22Rv1 (cell line): ENCODE measurements around the gene TWIST2.

Experiments
- H3K27ac ChIP-seq: fragments of 450-650 bp; 2 replicates; pipeline ENCODE4 v1.5.1; 2017
- CTCF ChIP-seq: fragments of 450-650 bp; IDR thresholded peaks from 2 replicates; pipeline ENCODE4 v1.5.1; 2017; ENCODE audit warnings: mild to moderate bottlenecking
- ZFX ChIP-seq: fragments of 450-650 bp; IDR thresholded peaks from 2 replicates; pipeline ENCODE4 v1.6.1; 2017; ENCODE audit warnings: antibody characterized with exemption, borderline replicate concordance

The TWIST2 gene

DNA sequence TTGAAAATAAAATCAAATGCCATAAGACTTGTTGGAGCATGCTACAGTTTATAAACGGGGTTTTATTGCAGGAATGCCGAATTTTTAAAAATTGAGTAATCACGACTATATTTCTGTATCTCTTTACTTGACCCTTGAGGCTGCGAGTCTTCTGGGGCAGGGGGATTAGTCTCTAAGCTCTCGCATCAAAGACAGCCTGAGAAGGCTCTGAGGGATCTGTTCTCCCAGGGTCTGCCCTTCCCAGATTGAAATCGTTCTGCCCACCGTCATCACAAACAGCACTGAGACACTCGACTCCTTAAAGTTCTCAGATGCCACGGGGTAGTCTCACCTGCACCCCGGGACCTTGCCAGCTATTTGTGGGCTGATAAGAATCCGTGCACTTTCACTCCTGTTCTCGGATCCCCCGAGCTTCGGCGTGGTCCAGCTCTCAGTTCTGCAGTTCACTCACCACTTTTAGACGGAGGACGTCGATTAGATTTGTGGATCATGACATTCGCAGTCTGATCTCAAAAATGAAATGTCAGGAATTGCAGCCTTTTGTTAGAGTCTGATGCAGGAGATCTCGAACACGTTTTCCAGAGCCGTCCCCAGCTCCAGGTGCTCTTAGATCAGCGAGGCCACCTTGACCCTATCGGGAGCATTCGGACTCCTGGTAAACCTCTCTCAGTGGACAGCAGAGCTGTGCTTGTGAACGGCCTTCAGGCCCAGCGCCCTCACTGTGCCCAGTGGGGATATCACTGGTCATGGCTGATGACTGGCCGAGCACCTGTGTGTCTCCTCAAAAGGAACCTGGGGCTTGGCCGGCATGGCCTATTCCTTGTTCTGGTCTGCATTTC is 43.0 kb downstream of the TWIST2 start:
- TF ChIP-seq CTCF (no peak), ZFX (no peak)
- no peak overlapping the region for H3K27ac ChIP-seq

DNA sequence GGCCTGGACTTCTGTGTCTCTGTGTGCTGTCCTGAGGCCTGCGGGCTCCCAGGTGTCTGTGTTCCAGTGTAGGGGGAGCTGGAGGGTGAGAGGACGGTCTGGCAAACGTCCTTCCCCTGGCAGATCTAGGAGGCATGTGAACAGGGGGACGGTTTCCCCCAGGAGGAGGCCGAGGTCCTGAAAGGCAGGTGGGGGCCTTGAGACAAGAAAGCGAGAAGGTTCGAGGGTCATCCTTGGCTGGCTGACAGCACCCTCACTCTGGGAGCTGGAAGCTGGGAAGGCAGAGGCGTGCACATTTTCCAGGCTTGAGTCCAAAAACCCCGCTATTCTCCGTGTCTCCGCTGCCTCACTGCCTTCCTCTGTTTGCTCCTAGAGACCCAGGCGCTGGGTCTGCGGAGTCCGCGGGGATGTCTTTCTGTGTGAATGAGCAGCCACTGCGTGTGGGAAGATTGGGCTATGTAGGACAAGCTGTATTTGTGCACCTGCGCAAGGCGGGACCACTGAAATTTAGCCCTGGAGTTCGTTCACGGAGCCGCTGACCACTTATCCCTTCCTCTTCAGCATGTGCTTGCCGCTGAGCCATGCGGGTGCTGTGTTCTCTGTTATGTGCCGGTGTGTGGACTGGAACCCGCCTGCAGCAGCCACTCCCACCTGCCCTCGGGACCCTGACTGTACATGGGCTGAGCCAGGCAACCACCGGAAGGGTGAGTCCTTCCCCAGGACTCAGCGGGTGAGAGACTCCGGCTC is 43.7 kb downstream of the TWIST2 start:
- TF ChIP-seq ZFX: no peak
- TF ChIP-seq CTCF: no peak
- H3K27ac ChIP-seq: no peak overlapping the region

DNA sequence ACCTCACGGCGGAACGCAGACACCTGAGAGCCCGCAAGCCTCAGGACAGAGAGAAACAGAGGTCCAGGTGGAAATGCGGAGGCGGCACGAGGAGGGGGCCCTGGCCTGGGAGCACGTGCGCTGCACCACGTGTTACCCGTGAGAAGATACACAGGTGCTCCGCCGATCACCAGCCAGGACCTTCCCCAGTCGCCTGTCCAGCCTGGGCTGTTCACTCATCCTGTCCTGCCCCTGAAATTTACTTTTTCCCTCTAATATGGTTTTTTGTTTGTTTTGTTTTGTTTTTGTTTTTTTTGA is 44.3 kb downstream of the TWIST2 start:
- H3K27ac ChIP-seq: no peak overlapping the region
- TF ChIP-seq ZFX (no peak), CTCF (no peak)

- TF ChIP-seq CTCF: no peak
- H3K27ac ChIP-seq: no peak overlapping the region
These were observed 44.9 kb downstream of the TWIST2 start for GRCh38 chr2:238892796-238893195.

- TF ChIP-seq CTCF: no peak
- no peak for TF ChIP-seq ZFX
- no peak overlapping the region for H3K27ac ChIP-seq
These were observed 45.6 kb downstream of the TWIST2 start for GRCh38 chr2:238893349-238894000.

DNA sequence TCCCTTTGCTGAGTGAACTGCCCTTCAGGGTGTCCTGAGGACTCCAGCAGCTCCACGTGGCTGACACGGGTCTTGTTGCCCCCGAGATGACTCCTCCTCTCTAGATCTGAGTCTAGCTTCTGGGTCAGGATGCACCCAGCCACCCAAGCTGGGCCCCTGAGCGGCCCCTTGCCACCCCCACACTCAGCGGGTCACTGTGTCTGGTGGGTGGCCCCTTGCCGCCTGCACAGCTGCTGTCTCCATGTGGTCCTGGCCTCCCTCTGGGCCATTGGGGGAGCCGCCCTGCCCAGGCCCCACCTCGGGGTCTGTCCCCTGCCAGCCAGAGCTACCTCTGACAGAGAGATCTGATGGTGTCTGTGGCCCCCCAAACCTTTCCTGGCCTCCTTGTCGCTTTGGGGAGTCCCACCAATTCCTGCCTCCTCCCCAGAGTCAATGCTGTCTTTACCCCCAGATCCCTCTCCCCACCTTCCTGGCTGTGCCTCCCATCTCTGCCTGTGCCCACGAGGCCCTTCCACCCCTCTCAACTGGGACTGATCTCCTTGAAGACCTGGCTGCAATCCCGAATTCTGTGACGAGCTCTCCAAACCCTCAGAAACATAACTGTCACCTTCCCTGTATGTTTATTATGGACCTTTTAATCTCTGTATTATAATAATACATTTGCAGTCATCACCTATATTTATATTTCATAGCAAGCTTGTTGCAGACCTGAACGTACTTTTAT is 46.5 kb downstream of the TWIST2 start:
- TF ChIP-seq CTCF (no peak), ZFX (no peak)

More for the DNA sequence above, 46.5 kb downstream of the TWIST2 start:
- H3K27ac ChIP-seq: no peak overlapping the region
